Mesodermal cell (in vitro differentiated cells): ENCODE measurements around the gene RABEP2.
A peak's percentile ranks its signal among the peaks of the same experiment; 100 is the strongest.
"Not testable (repeated sequence)": the region's sequence is repeated elsewhere in the genome, so short reads cannot be mapped to it uniquely, and the experiment has no call there.

ENCODE experiments used
- H3K27ac ChIP-seq: 2 replicates; pipeline ENCODE4 v1.7.0; 2013; ENCODE audit warnings: mild to moderate bottlenecking, low read depth, low read length, moderate library complexity; ENCODE audit not compliant: severe bottlenecking
- H3K36me3 ChIP-seq: 2 replicates; pipeline ENCODE4 v1.7.1; 2013; ENCODE audit warnings: mild to moderate bottlenecking, low read length, moderate library complexity; ENCODE audit not compliant: control insufficient read depth, insufficient read depth
- H3K4me1 ChIP-seq: one replicate; pipeline ENCODE4 v1.7.1; 2013; ENCODE audit warnings: mild to moderate bottlenecking, low read length; ENCODE audit not compliant: insufficient read depth, control insufficient read depth, poor library complexity, severe bottlenecking
- H3K4me3 ChIP-seq: 2 replicates; pipeline ENCODE4 v1.7.0; 2013; ENCODE audit warnings: low read length, control low read depth, mild to moderate bottlenecking; ENCODE audit not compliant: insufficient read depth, poor library complexity, severe bottlenecking; ENCODE audit errors: extremely low read depth
- H3K9me3 ChIP-seq: 2 replicates; pipeline ENCODE4 v1.7.1; 2013; ENCODE audit warnings: mild to moderate bottlenecking, low read length, moderate library complexity; ENCODE audit not compliant: control insufficient read depth
- WGBS, 2 experiments: methylation state at CpG; one replicate each; pipeline ENCODE4 v1.1.5; 2013; ENCODE audit warnings: missing lambda C conversion rate in 2 of 2; ENCODE audit not compliant: insufficient coverage in 2 of 2; 5-methylcytosine and 5-hydroxymethylcytosine counted together

Gene RABEP2

GRCh38 chr16:28950648-28951409 is 25.8 kb upstream of the RABEP2 start, which contains the start of gene NFATC2IP:
NFATC2IP (plus strand) TSS chr16:28950937; CDS start chr16:28951012, 75 bp downstream.
- no peaks in the 10 kb centered on the region for H3K9me3 ChIP-seq
- 1% methylated on average over 60 to 71 of the region's 79 CpGs for WGBS, 2 experiments
- peaks cover 39% of the 10 kb centered on the region for H3K36me3 ChIP-seq
- no peaks in the 10 kb centered on the region for H3K4me1 ChIP-seq
- peak within 1 kb of the TSS; percentile 67 for H3K27ac ChIP-seq
- H3K4me3 ChIP-seq, result peak within 1 kb of the TSS; percentile 96

GRCh38 chr16:28946681-28947080 is 21.6 kb upstream of the RABEP2 start:
- 83 to 86% methylated on average over 2 of the region's 4 CpGs for WGBS, 2 experiments
- no peaks in the 10 kb centered on the region for H3K4me1 ChIP-seq
- no peak overlapping the region for H3K27ac ChIP-seq
- no peak overlapping the region for H3K4me3 ChIP-seq
- H3K9me3 ChIP-seq, result no peaks in the 10 kb centered on the region
- H3K36me3 ChIP-seq, result no peaks in the 10 kb centered on the region

- H3K4me3 ChIP-seq, result no peak overlapping the region
- no peaks in the 10 kb centered on the region for H3K36me3 ChIP-seq
- no peaks in the 10 kb centered on the region for H3K9me3 ChIP-seq
- no peaks in the 10 kb centered on the region for H3K4me1 ChIP-seq
- no peak overlapping the region for H3K27ac ChIP-seq
Observed at GRCh38 chr16:28943281-28943680, 18.2 kb upstream of the RABEP2 start.

- H3K4me1 ChIP-seq, H3K9me3 ChIP-seq, H3K27ac ChIP-seq, H3K4me3 ChIP-seq, H3K36me3 ChIP-seq: not testable (repeated sequence)
- 86 to 91% methylated on average over 4 to 7 of the region's 7 CpGs for WGBS, 2 experiments
Observed at GRCh38 chr16:28939825-28940224, 14.8 kb upstream of the RABEP2 start.

GRCh38 chr16:28938721-28939120 is 13.7 kb upstream of the RABEP2 start:
- Histone ChIP-seq H3K4me1 (no peaks in the 10 kb centered on the region), H3K9me3 (no peaks in the 10 kb centered on the region), H3K36me3 (no peaks in the 10 kb centered on the region), H3K4me3 (no peak overlapping the region), H3K27ac (no peak overlapping the region)
- WGBS, 2 experiments, result 77 to 97% methylated on average over 3 to 7 of the region's 7 CpGs

GRCh38 chr16:28937222-28937876 is 12.3 kb upstream of the RABEP2 start:
- no peak overlapping the region for H3K4me3 ChIP-seq
- no peak overlapping the region for H3K27ac ChIP-seq
- no peaks in the 10 kb centered on the region for H3K36me3 ChIP-seq
- no peaks in the 10 kb centered on the region for H3K9me3 ChIP-seq
- H3K4me1 ChIP-seq, result no peaks in the 10 kb centered on the region
- WGBS, 2 experiments, result 84 to 89% methylated on average over 7 to 9 of the region's 14 CpGs

GRCh38 chr16:28936784-28937155 is 11.7 kb upstream of the RABEP2 start:
- Histone ChIP-seq H3K27ac (no peak overlapping the region), H3K36me3 (no peaks in the 10 kb centered on the region), H3K9me3 (no peaks in the 10 kb centered on the region), H3K4me1 (no peaks in the 10 kb centered on the region), H3K4me3 (no peak overlapping the region)
- 92 to 96% methylated on average over 14 to 26 of the region's 26 CpGs for WGBS, 2 experiments

GRCh38 chr16:28935924-28936783 is 11.1 kb upstream of the RABEP2 start:
- Histone ChIP-seq H3K27ac (no peak overlapping the region), H3K4me3 (no peak overlapping the region), H3K36me3 (no peaks in the 10 kb centered on the region), H3K9me3 (no peaks in the 10 kb centered on the region), H3K4me1 (no peaks in the 10 kb centered on the region)
- 88 to 89% methylated on average over 30 to 35 of the region's 36 CpGs for WGBS, 2 experiments

GRCh38 chr16:28935346-28935745 is 10.3 kb upstream of the RABEP2 start:
- Histone ChIP-seq H3K9me3 (no peaks in the 10 kb centered on the region), H3K36me3 (no peaks in the 10 kb centered on the region), H3K4me3 (no peak overlapping the region), H3K27ac (no peak overlapping the region), H3K4me1 (no peaks in the 10 kb centered on the region)
- 94 to 100% methylated on average over 3 to 4 of the region's 4 CpGs for WGBS, 2 experiments

GRCh38 chr16:28933171-28933570 is 8.1 kb upstream of the RABEP2 start:
- H3K36me3 ChIP-seq, result no peaks in the 10 kb centered on the region
- 86 to 96% methylated on average over 7 to 8 of the region's 8 CpGs for WGBS, 2 experiments
- H3K9me3 ChIP-seq, result no peaks in the 10 kb centered on the region
- no peak overlapping the region for H3K4me3 ChIP-seq
- H3K4me1 ChIP-seq, result no peaks in the 10 kb centered on the region
- no peak overlapping the region for H3K27ac ChIP-seq
